CD14-positive monocyte (primary cell): ENCODE data around the gene UQCR10. TPM values are rescaled to one million over a fixed set of nuclear protein-coding genes. Genes with fewer than 3 reads are reported as not detected.

Experiments used
- DNase-seq, 3 donors: peaks; one replicate each; pipeline ENCODE4 v3.0.0-alpha.2; 2011 to 2022
- H2AFZ ChIP-seq: 2 replicates; pipeline ENCODE4 v1.6.0; 2012; ENCODE audit warnings: mild to moderate bottlenecking, low read depth, low read length, inconsistent platforms; ENCODE audit not compliant: insufficient read depth, poor library complexity, severe bottlenecking
- H3K27ac ChIP-seq, 2 donors: 1 replicate in 1 of 2; 2 replicates in 1 of 2; pipeline ENCODE4 v1.5.1; 2012 to 2013; ENCODE audit warnings: low read length in 2 of 2, control low read depth in 1 of 2, inconsistent platforms in 1 of 2, low read depth in 1 of 2, mild to moderate bottlenecking in 1 of 2
- H3K27me3 ChIP-seq, 2 donors: one replicate each; pipeline versions ENCODE4 v1.6.0 to v1.6.1; 2011 to 2013; ENCODE audit warnings: low read length in 2 of 2; ENCODE audit not compliant: control insufficient read depth in 2 of 2, insufficient read depth in 2 of 2
- H3K36me3 ChIP-seq, 2 donors: replicated peaks in 1 of 2; 1 replicate in 1 of 2; 2 replicates in 1 of 2; pipeline versions ENCODE4 v1.5.1 to v1.6.1; 2012 to 2013; ENCODE audit warnings: low read length in 2 of 2, control low read depth in 1 of 2, inconsistent platforms in 1 of 2, mild to moderate bottlenecking in 1 of 2; ENCODE audit not compliant: insufficient read depth in 2 of 2, control insufficient read depth in 1 of 2
- H3K4me1 ChIP-seq, 2 donors: 1 replicate in 1 of 2; 2 replicates in 1 of 2; pipeline versions ENCODE4 v1.5.1 to v1.6.1; 2012 to 2013; ENCODE audit warnings: low read length in 2 of 2, control low read depth in 1 of 2, inconsistent platforms in 1 of 2, mild to moderate bottlenecking in 1 of 2, moderate library complexity in 1 of 2; ENCODE audit not compliant: insufficient read depth in 2 of 2, control insufficient read depth in 1 of 2
- H3K4me2 ChIP-seq: replicated peaks from 2 replicates; pipeline ENCODE3; 2012; ENCODE audit warnings: low read length, moderate library complexity, mild to moderate bottlenecking; ENCODE audit not compliant: poor library complexity, severe bottlenecking; ENCODE audit errors: extremely low read depth
- H3K4me3 ChIP-seq, 3 experiments: fragments of 200-600 bp in 1 of 3; sonication (generic) in 1 of 3; replicated peaks in 1 of 3; 1 replicate in 2 of 3; 2 replicates in 1 of 3; pipeline ENCODE4 v1.5.1; 2011 to 2013; ENCODE audit warnings: low read length in 3 of 3, mild to moderate bottlenecking in 3 of 3, control low read depth in 2 of 3, low read depth in 2 of 3, inconsistent platforms in 1 of 3, moderate library complexity in 1 of 3
- H3K79me2 ChIP-seq: 2 replicates; pipeline ENCODE4 v1.6.0; 2012; ENCODE audit warnings: mild to moderate bottlenecking, control low read depth, inconsistent platforms, low read length, moderate library complexity; ENCODE audit not compliant: insufficient read depth
- H3K9ac ChIP-seq: 2 replicates; pipeline ENCODE4 v1.6.0; 2017; ENCODE audit warnings: low read length, mild to moderate bottlenecking; ENCODE audit not compliant: insufficient read depth, poor library complexity, severe bottlenecking
- H3K9me3 ChIP-seq, 2 donors: replicated peaks in 1 of 2; 1 replicate in 1 of 2; 2 replicates in 1 of 2; pipeline versions ENCODE4 v1.5.1 to v1.6.1; 2012 to 2013; ENCODE audit warnings: low read length in 2 of 2, control low read depth in 1 of 2; ENCODE audit not compliant: control insufficient read depth in 1 of 2, insufficient read depth in 1 of 2
- H4K20me1 ChIP-seq: 2 replicates; pipeline ENCODE4 v1.6.0; 2012; ENCODE audit warnings: mild to moderate bottlenecking, low read length, control low read depth, moderate library complexity; ENCODE audit not compliant: insufficient read depth
- H3K27ac Mint-ChIP-seq, 7 donors: one replicate each; pipeline ENCODE4 v1.8.0; 2020; ENCODE audit warnings: mild to moderate bottlenecking in 7 of 7, mixed read lengths in 7 of 7, moderate library complexity in 6 of 7, inconsistent platforms in 2 of 7
- H3K27me3 Mint-ChIP-seq, 3 donors: one replicate each; pipeline ENCODE4 v1.8.0; 2021 to 2022; ENCODE audit warnings: low read depth in 3 of 3, mild to moderate bottlenecking in 3 of 3, mixed read lengths in 3 of 3, moderate library complexity in 3 of 3, inconsistent platforms in 1 of 3
- H3K36me3 Mint-ChIP-seq, 2 donors: one replicate each; pipeline ENCODE4 v1.8.0; 2020; ENCODE audit warnings: mixed read lengths in 2 of 2, inconsistent platforms in 1 of 2, mild to moderate bottlenecking in 1 of 2
- H3K4me1 Mint-ChIP-seq: one replicate; pipeline ENCODE4 v1.8.0; 2020; ENCODE audit warnings: mild to moderate bottlenecking, mixed read lengths
- H3K4me3 Mint-ChIP-seq, 2 donors: one replicate each; pipeline ENCODE4 v1.8.0; 2020; ENCODE audit warnings: mild to moderate bottlenecking in 2 of 2, mixed read lengths in 2 of 2, moderate library complexity in 1 of 2
- H3K9me3 Mint-ChIP-seq, 7 donors: one replicate each; pipeline ENCODE4 v1.8.0; 2020 to 2022; ENCODE audit warnings: mixed read lengths in 7 of 7, mild to moderate bottlenecking in 6 of 7, moderate library complexity in 6 of 7, inconsistent platforms in 2 of 7
- WGBS: methylation state at CpG from one replicate; pipeline ENCODE4 v1.1.5; 2013; ENCODE audit warnings: missing lambda C conversion rate; ENCODE audit not compliant: insufficient coverage; 5-methylcytosine and 5-hydroxymethylcytosine counted together
- intact Hi-C, 2 donors: fragments of 100-400 bp; cut with micrococcal nuclease; formaldehyde crosslinking; loops; one replicate each; pipeline versions ENCODE4 v1.15.0 to v1.15.1; 2023
- polyA plus RNA-seq, 3 donors: library from polyadenylated mRNA; depleted of rRNA in 1 of 3; unstranded in 2 of 3; stranded (reverse) in 1 of 3; fragments of 300-500 nt in 2 of 3; fragments of >200 nt in 1 of 3; fragmentation: Illumina TruSeq in 2 of 3; gene quantifications; 1 replicate in 2 of 3; 2 replicates in 1 of 3; pipeline ENCODE4 v1.2.3, GENCODE V29; 2012 to 2021
- TF ChIP-seq, protein P1 (sequence below): fragments of 200-600 bp; IDR thresholded peaks from one replicate; pipeline ENCODE4 v1.8.0; 2022; ENCODE audit warnings: antibody characterized with exemption, mild to moderate bottlenecking

Gene UQCR10
- polyA plus RNA-seq, 3 donors, result 99.0 to 314 (median 287) TPM

DNA sequence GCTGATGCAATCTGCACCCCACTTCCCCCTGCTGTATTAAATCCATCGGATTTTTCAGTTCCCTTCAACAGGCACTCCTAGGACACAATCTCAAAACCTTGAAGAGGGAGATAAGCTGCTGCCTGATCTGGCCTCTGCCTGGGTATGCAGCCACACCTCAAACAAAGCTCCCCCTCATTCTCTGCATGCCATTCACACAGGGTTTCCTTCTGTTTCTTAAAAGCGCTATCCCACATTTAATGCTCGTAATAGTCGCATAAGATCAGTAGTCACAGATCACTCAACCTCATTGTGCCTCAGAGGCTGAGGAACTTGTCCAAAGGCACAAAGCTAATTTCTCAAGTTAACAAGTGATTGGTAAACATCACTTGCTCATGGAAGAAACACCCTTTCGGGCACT is 34.0 kb downstream of the UQCR10 start:
- Histone ChIP-seq H3K4me3 (no peak overlapping the region), H3K27me3 (no peaks in the 10 kb centered on the region), H3K27ac (no peak overlapping the region), H2AFZ (no peak overlapping the region), H3K4me1 (peaks cover 43% of the 10 kb centered on the region in 2 donors), H3K4me2 (no peak overlapping the region), H3K36me3 (peaks cover 60 to 63% of the 10 kb centered on the region in 2 donors), H3K79me2 (peaks cover 14% of the 10 kb centered on the region), H4K20me1 (peaks cover 8% of the 10 kb centered on the region), H3K9ac (no peak overlapping the region), H3K9me3 (no peaks in the 10 kb centered on the region)
- Mint-ChIP-seq H3K36me3 (peaks cover 68 to 83% of the 10 kb centered on the region in 2 donors), H3K4me1 (peaks cover 44% of the 10 kb centered on the region), H3K27me3 (peaks cover 0 to 4% (median 0%) of the 10 kb centered on the region in 3 donors), H3K4me3 (no peak overlapping the region), H3K27ac (peak overlapping the region in 3 of 7 donors; percentile 37 to 73 (median 67)), H3K9me3 (peaks cover 0 to 2% (median 0%) of the 10 kb centered on the region in 7 donors)
- TF ChIP-seq, protein P1, sequence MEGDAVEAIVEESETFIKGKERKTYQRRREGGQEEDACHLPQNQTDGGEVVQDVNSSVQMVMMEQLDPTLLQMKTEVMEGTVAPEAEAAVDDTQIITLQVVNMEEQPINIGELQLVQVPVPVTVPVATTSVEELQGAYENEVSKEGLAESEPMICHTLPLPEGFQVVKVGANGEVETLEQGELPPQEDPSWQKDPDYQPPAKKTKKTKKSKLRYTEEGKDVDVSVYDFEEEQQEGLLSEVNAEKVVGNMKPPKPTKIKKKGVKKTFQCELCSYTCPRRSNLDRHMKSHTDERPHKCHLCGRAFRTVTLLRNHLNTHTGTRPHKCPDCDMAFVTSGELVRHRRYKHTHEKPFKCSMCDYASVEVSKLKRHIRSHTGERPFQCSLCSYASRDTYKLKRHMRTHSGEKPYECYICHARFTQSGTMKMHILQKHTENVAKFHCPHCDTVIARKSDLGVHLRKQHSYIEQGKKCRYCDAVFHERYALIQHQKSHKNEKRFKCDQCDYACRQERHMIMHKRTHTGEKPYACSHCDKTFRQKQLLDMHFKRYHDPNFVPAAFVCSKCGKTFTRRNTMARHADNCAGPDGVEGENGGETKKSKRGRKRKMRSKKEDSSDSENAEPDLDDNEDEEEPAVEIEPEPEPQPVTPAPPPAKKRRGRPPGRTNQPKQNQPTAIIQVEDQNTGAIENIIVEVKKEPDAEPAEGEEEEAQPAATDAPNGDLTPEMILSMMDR, result no peak
- intact Hi-C loops, result no loop called here
- no peak for DNase-seq
- WGBS, result 89% methylated on average over 3 of the region's 5 CpGs

DNA sequence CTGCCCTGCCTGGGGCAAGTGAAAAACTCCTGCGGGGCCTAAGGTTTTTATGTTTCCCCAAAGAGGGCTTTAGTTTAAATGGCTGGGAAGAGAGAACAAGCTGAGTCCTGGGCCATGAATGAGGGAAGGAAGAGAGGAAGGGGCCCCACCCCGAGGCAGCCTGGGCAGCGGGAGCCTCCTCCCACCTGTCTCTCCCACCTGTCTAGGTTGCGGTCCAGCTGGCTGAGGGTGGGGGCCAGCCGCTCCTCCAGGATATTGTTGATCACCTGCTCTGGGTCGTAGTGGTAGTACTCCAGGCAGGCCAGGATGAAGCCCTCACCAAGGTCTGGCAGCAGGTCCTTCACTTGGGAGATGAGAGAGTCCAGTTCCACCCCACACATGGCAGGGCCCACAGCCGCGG is 34.6 kb downstream of the UQCR10 start:
- no peak overlapping the region for H3K9ac ChIP-seq
- no peak overlapping the region for H3K4me2 ChIP-seq
- H3K79me2 ChIP-seq, result peaks cover 8% of the 10 kb centered on the region
- H3K27me3 ChIP-seq, result no peaks in the 10 kb centered on the region
- Mint-ChIP-seq H3K4me1 (peaks cover 43% of the 10 kb centered on the region), H3K36me3 (peaks cover 70 to 83% of the 10 kb centered on the region in 2 donors), H3K27ac (peak overlapping the region in 2 of 7 donors; percentile 15 to 37), H3K4me3 (no peak overlapping the region), H3K9me3 (peaks cover 0 to 2% (median 0%) of the 10 kb centered on the region in 7 donors), H3K27me3 (peaks cover 0 to 4% (median 0%) of the 10 kb centered on the region in 3 donors)
- H3K27ac ChIP-seq, result peak overlapping the region in 1 of 2 donors; percentile 30
- no peak overlapping the region for H2AFZ ChIP-seq
- H3K4me1 ChIP-seq, result peaks cover 39 to 40% of the 10 kb centered on the region in 2 donors
- H4K20me1 ChIP-seq, result peaks cover 5% of the 10 kb centered on the region
- 93% methylated on average over 6 of the region's 8 CpGs for WGBS
- H3K36me3 ChIP-seq, result peaks cover 61 to 63% of the 10 kb centered on the region in 2 donors
- no peak for DNase-seq
- no peak overlapping the region for H3K4me3 ChIP-seq
- TF ChIP-seq, protein P1, result no peak
- H3K9me3 ChIP-seq, result no peaks in the 10 kb centered on the region
- intact Hi-C loops, result no loop called here
